Measurements from ENCODE around the gene TFAP2D. TPM values are rescaled to one million over a fixed set of nuclear protein-coding genes. Genes with fewer than 3 reads are reported as not detected.

TFAP2D gene
- total and polyA plus RNA-seq, 12 donors: not detected

DNA sequence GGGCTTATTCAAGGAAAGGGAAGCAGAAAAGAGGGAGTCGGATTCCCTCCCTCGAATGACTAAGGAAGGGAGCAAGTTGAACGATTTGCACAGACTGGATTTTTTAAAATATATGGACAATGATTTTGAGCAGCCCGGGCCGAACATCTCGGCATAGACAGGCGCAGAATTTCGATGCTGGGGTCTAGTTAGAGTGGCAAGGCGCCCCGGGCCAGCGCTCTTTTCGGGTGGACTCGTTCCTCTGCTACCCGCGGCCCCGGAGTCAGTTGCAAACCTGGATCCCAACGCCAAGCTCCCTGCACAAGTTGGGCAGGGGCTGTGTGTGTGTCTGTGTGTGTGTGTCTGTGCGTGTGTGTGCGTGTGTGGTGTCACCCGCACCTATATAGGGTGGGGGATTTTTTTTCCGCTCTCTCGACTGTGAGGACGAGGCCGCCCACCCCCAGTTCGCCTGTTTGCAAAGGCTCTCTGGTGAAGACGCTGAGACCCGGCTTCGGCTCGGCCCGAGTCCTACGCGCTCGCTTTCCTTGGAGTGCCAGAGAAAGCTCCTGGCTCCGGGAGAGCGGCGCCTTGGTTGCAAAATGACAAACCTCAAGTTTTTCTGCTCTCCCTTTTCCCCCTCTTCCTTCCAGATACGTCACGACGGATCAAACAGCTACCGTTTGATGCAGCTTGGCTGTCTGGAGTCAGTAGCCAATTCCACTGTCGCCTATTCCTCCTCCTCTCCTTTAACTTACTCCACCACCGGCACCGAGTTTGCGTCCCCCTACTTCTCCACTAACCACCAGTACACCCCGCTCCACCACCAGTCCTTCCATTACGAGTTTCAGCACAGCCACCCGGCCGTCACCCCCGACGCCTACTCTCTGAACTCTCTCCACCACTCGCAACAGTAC is 1.4 kb downstream of the TFAP2D start:
- H3K36me3 ChIP-seq (replicated peaks in 1 of 2): no peaks in the 10 kb centered on the region
- DNase-seq: no peak
- WGBS, 4 donors: 2 to 5% (median 3%) methylated on average over 29 to 51 of the region's 51 CpGs
- H3K27me3 ChIP-seq: peaks cover 30% of the 10 kb centered on the region
- intact Hi-C loops (cut with DNase I): no loop called here
- no peak overlapping the region for H3K27ac ChIP-seq
- TF ChIP-seq, protein P1, sequence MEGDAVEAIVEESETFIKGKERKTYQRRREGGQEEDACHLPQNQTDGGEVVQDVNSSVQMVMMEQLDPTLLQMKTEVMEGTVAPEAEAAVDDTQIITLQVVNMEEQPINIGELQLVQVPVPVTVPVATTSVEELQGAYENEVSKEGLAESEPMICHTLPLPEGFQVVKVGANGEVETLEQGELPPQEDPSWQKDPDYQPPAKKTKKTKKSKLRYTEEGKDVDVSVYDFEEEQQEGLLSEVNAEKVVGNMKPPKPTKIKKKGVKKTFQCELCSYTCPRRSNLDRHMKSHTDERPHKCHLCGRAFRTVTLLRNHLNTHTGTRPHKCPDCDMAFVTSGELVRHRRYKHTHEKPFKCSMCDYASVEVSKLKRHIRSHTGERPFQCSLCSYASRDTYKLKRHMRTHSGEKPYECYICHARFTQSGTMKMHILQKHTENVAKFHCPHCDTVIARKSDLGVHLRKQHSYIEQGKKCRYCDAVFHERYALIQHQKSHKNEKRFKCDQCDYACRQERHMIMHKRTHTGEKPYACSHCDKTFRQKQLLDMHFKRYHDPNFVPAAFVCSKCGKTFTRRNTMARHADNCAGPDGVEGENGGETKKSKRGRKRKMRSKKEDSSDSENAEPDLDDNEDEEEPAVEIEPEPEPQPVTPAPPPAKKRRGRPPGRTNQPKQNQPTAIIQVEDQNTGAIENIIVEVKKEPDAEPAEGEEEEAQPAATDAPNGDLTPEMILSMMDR (IDR thresholded peaks at IDR 0.05): no peak
- TF ChIP-seq POLR2A (IDR thresholded peaks at IDR 0.05): no peak
- no peaks in the 10 kb centered on the region for H3K4me1 ChIP-seq (replicated peaks in 1 of 2)
- H3K4me3 ChIP-seq: no peak overlapping the region
- no peaks in the 10 kb centered on the region for H3K9me3 ChIP-seq (replicated peaks in 1 of 3)

DNA sequence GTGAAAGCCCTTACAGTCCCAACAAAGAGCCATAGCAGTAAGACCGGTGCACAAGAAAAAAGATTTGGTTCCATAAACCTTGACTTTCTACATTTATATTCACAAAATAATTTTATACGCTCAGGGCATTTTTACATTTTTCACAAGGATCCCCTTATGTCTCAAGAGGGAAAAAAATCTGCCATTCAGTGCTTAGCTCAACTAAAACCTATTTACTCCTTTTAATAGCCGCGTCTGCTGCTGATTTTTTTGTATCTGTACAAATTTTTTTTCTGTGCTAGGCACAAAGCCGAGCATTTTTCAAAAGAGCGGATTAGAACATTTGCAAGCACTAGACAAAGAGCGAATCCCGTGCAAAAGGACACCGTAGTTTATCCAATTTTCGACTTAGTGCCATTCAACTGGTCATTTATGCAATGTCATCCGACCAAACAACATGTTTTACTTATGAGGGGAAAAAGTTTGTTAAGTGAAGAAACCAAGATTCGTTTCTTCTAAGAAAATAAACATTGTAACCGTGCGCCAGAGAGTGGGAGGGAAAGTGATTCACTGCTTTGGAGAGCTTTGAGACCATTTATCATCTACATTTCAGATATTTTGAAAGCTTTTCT is 3.7 kb downstream of the TFAP2D start:
- intact Hi-C loops (cut with DNase I): no loop called here
- DNase-seq: no peak
- Histone ChIP-seq H3K27ac (no peak overlapping the region), H3K27me3 (peaks cover 33% of the 10 kb centered on the region), H3K9me3 (replicated peaks in 1 of 3) (no peaks in the 10 kb centered on the region), H3K4me1 (replicated peaks in 1 of 2) (no peaks in the 10 kb centered on the region), H3K4me3 (no peak overlapping the region), H3K36me3 (replicated peaks in 1 of 2) (no peaks in the 10 kb centered on the region)
- 5 to 8% (median 6%) methylated on average over 14 of the region's 14 CpGs for WGBS, 4 donors
- TF ChIP-seq POLR2A (IDR thresholded peaks at IDR 0.05): no peak
- TF ChIP-seq, protein P1 (IDR thresholded peaks at IDR 0.05): no peak

DNA sequence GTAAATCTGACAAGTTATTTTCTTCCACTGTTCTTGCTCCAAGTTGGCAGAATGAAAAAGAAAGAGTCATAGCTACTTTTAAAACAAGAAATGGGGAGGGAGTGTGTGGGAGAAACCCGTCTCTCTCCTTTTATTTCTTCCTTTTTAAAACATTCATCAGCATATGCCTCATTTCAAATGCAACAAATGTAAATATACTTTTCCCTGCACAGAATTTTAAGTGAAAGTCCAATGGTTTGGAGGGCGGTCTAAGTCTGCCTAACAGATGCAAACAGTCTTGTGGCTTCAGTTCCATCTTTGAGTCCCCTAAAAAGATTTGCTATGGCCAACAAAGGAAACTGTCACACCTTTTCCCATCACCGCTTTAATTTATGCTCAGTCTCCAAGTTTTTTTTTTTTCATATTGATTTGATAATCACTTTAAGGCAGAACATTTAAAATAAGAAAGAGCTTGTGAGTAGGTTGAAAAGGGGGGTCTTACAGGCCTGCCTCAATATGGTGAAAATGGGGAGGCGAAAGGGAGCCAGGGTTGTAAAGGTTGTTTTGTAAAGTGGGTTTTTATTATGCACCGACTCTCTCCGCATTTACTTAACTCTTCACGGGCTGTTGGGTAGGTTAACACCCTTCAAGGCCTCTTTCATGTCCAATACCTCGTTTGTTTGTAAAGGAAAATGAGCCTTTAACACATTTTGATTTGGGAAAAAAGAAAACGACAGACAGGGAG is 4.6 kb downstream of the TFAP2D start:
- no peak for TF ChIP-seq POLR2A (IDR thresholded peaks at IDR 0.05)
- TF ChIP-seq, protein P1 (IDR thresholded peaks at IDR 0.05): no peak
- Histone ChIP-seq H3K4me3 (no peak overlapping the region), H3K4me1 (replicated peaks in 1 of 2) (no peaks in the 10 kb centered on the region), H3K36me3 (replicated peaks in 1 of 2) (no peaks in the 10 kb centered on the region), H3K27me3 (peaks cover 32% of the 10 kb centered on the region), H3K27ac (no peak overlapping the region), H3K9me3 (replicated peaks in 1 of 3) (no peaks in the 10 kb centered on the region)
- 6 to 12% (median 9%) methylated on average over 9 of the region's 9 CpGs for WGBS, 4 donors
- intact Hi-C loops (cut with DNase I): no loop called here
- no peak for DNase-seq

DNA sequence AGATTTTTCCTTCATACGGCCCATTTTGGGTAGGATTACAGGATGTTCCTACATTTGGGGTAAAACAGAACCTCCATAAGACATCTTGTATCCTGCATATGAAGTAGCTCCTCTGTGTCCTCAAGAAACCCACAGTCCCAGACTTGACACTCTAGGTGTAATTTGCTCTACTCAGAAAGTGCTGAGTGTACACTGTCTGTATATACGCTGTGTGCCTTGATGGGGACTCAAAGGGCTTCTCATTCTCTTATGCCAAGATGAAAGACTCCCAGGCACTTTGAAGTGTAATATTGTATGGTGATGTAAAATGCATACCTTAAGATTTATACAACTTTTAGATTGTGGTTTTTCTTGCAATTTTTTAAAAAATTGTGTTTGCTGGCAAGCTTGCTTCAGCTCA is 5.2 kb downstream of the TFAP2D start:
- Histone ChIP-seq H3K27ac (no peak overlapping the region), H3K4me3 (no peak overlapping the region), H3K36me3 (replicated peaks in 1 of 2) (no peaks in the 10 kb centered on the region), H3K9me3 (replicated peaks in 1 of 3) (no peaks in the 10 kb centered on the region), H3K4me1 (replicated peaks in 1 of 2) (no peaks in the 10 kb centered on the region), H3K27me3 (peaks cover 36% of the 10 kb centered on the region)
- DNase-seq: no peak
- intact Hi-C loops (cut with DNase I): no loop called here
- 8 to 29% (median 14%) methylated on average over 2 of the region's 2 CpGs for WGBS, 4 donors
- TF ChIP-seq, protein P1 (IDR thresholded peaks at IDR 0.05): no peak
- no peak for TF ChIP-seq POLR2A (IDR thresholded peaks at IDR 0.05)

Data from adrenal gland (tissue), 12 donors.